ENCODE data around the gene NDUFC1. TPM values are rescaled to one million over a fixed set of nuclear protein-coding genes. Genes with fewer than 3 reads are reported as not detected.

The NDUFC1 gene
- total RNA-seq, 1 experiment from 2014 or later: 61.7 TPM

- TF ChIP-seq PRDM15 (CRISPR knock-in tag; IDR thresholded peaks at IDR 0.05) (peak; percentile 86), JUN (CRISPR knock-in tag; IDR thresholded peaks at IDR 0.05) (no peak), TCF7 (CRISPR knock-in tag; IDR thresholded peaks at IDR 0.05; ENCODE audit: low read depth) (no peak)
Measured at GRCh38 chr4:139301113-139301820, 1.0 kb downstream of the NDUFC1 start, which contains the start of gene NAA15 (continued).

- H3K27me3 Mint-ChIP-seq (ENCODE audit: low read depth): peaks cover 2% of the 10 kb centered on the region; the same call in 1 of the 2 replicates
- TF ChIP-seq TEAD1 (CRISPR knock-in tag; IDR thresholded peaks at IDR 0.05) (0 out of 2 replicates have a peak, but pooled peaks have one; percentile 1), ZBTB43 (CRISPR knock-in tag; IDR thresholded peaks at IDR 0.05) (no peak)
- ChIA-PET POLR2A (interaction anchor here (0.5 to 3.5 kb wide), 14 partner anchors 12 to 285 kb away, joined by 3 to 59 read pairs (median 4); partner anchors contain the start of genes ELF2, MGARP and NOCT), CTCF (interaction anchor here (0.7 to 2.3 kb wide), 12 partner anchors 19 to 270 kb away, joined by 3 to 11 read pairs (median 4); partner anchors contain the start of genes ELF2 and MGARP)
- DNase-seq (ENCODE audit: low spot score) (no peak), ATAC-seq (peak; percentile 5)
- peak overlapping the region; percentile 99 for H3K4me3 Mint-ChIP-seq
- peaks cover 10% of the 10 kb centered on the region for H3K9me3 Mint-ChIP-seq
- peaks cover 35% of the 10 kb centered on the region for H3K36me3 Mint-ChIP-seq
- H3K27ac Mint-ChIP-seq: peak overlapping the region; percentile 99
- peaks cover 38% of the 10 kb centered on the region for H3K4me1 Mint-ChIP-seq
Measured at GRCh38 chr4:139300431-139301112, 1.7 kb downstream of the NDUFC1 start.

- TF ChIP-seq USF2 (CRISPR knock-in tag; IDR thresholded peaks at IDR 0.05): no peak
- TF ChIP-seq ATF1 (CRISPR knock-in tag; IDR thresholded peaks at IDR 0.05): no peak
- peaks cover 2% of the 10 kb centered on the region; the same call in 1 of the 2 replicates for H3K27me3 Mint-ChIP-seq (ENCODE audit: low read depth)
- 0 out of 2 replicates have a peak overlapping the region, but pooled peaks have one; percentile 59 for H3K27ac Mint-ChIP-seq
- peaks cover 38% of the 10 kb centered on the region for H3K4me1 Mint-ChIP-seq
- no peak for ATAC-seq
- CTCF ChIA-PET: interaction anchor here (2.1 to 2.3 kb wide), 2 partner anchors 122 to 269 kb away, joined by 9 to 11 read pairs; partner anchors contain the start of gene ELF2
- H3K9me3 Mint-ChIP-seq: peaks cover 4% of the 10 kb centered on the region; the same call in 1 of the 2 replicates
- peaks cover 28% of the 10 kb centered on the region for H3K36me3 Mint-ChIP-seq
- POLR2A ChIA-PET: interaction anchor here (3.5 kb wide), 1 partner anchor 121 kb away, joined by 59 read pairs; the partner anchor contains the start of gene ELF2
- DNase-seq (ENCODE audit: low spot score): no peak
- peak overlapping the region; percentile 99 for H3K4me3 Mint-ChIP-seq
Measured at GRCh38 chr4:139299536-139299935, 2.7 kb downstream of the NDUFC1 start.

GRCh38 chr4:139297001-139297410 lies 5.3 kb downstream of the NDUFC1 start:
- Mint-ChIP-seq H3K4me1 (peaks cover 31% of the 10 kb centered on the region; the same call in 1 of the 2 replicates), H3K27me3 (ENCODE audit: low read depth) (peaks cover 2% of the 10 kb centered on the region; the same call in 1 of the 2 replicates), H3K9me3 (no peaks in the 10 kb centered on the region), H3K36me3 (peaks cover 24% of the 10 kb centered on the region), H3K27ac (no peak overlapping the region), H3K4me3 (no peak overlapping the region)
- ChIA-PET POLR2A (interaction anchor here (2.2 kb wide), 1 partner anchor 120 kb away, joined by 16 read pairs; the partner anchor contains the start of gene ELF2), CTCF (interaction anchor here (0.6 to 4.0 kb wide), 10 partner anchors 12 to 269 kb away, joined by 3 to 45 read pairs (median 14); partner anchors contain the start of genes ELF2 and MGARP)
- no peak for DNase-seq (ENCODE audit: low spot score)
- no peak for ATAC-seq
- TF ChIP-seq ZNF121 (CRISPR knock-in tag; IDR thresholded peaks at IDR 0.05) (no peak), AR (CRISPR knock-in tag; IDR thresholded peaks at IDR 0.05) (no peak), ZSCAN18 (CRISPR knock-in tag; IDR thresholded peaks at IDR 0.05) (no peak), ZNF317 (CRISPR knock-in tag; IDR thresholded peaks at IDR 0.05; ENCODE audit: borderline replicate concordance, low read depth) (no peak), IRF2 (CRISPR knock-in tag; IDR thresholded peaks at IDR 0.05; ENCODE audit: borderline replicate concordance, low read depth) (no peak), ZNF219 (CRISPR knock-in tag; IDR thresholded peaks at IDR 0.05; ENCODE audit: borderline replicate concordance) (no peak), CDX4 (CRISPR knock-in tag; IDR thresholded peaks at IDR 0.05; ENCODE audit: borderline replicate concordance) (no peak)

Data from WTC11 (cell line).